HL-60 (cell line): ENCODE results near the gene POU2AF1.

Experiments used
- CTCF ChIP-seq: IDR thresholded peaks from one replicate; pipeline ENCODE4 v1.5.1; 2011; ENCODE audit warnings: low read length, control low read depth, inconsistent platforms; ENCODE audit not compliant: insufficient read depth
- GABPA ChIP-seq: IDR thresholded peaks from 2 replicates; pipeline ENCODE4 v1.6.1; 2012; ENCODE audit warnings: low read depth
- POLR2AphosphoS5 ChIP-seq: IDR thresholded peaks from 2 replicates; pipeline ENCODE4 v1.6.1; 2012; ENCODE audit warnings: low read depth
- REST ChIP-seq: IDR thresholded peaks from 2 replicates; pipeline ENCODE4 v1.6.1; 2012; ENCODE audit warnings: low read depth; ENCODE audit not compliant: insufficient replicate concordance

- TF ChIP-seq CTCF (no peak), REST (no peak), GABPA (no peak), POLR2AphosphoS5 (no peak)
Measured at GRCh38 chr11:111376181-111376871, 2.7 kb downstream of the POU2AF1 start.
